HL-60 (cell line): ENCODE measurements around the gene RBM12.

Source experiments
- GABPA ChIP-seq: IDR thresholded peaks from 2 replicates; pipeline ENCODE4 v1.6.1; 2012; ENCODE audit warnings: low read depth
- TF ChIP-seq, protein P1 (sequence below): IDR thresholded peaks from one replicate; pipeline ENCODE4 v1.5.1; 2011; ENCODE audit warnings: low read length, control low read depth, inconsistent platforms; ENCODE audit not compliant: insufficient read depth
- TF ChIP-seq, protein P2 (sequence below): IDR thresholded peaks from 2 replicates; pipeline ENCODE4 v1.6.1; 2012; ENCODE audit warnings: low read depth; ENCODE audit not compliant: insufficient replicate concordance

DNA sequence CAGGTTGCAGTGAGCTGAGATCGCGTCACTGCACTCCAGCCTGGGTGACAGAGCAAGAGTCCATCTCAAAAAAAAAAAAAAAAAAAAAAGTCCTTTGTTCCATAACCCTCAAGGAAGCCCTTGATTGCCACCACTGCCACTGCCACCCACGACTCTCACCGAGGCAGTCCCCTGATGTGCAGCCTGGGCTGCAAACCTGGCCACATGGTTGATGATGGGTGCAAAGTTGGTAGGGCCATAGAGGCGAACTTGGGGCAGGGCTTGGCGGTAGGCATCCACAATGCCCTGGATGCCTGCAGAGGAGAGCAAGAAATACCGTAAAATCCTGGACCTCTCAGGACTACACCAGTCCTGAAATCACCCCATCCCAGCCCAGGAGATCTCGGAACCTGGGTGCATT, 37.6 kb downstream of the RBM12 start:
- TF ChIP-seq, protein P1, sequence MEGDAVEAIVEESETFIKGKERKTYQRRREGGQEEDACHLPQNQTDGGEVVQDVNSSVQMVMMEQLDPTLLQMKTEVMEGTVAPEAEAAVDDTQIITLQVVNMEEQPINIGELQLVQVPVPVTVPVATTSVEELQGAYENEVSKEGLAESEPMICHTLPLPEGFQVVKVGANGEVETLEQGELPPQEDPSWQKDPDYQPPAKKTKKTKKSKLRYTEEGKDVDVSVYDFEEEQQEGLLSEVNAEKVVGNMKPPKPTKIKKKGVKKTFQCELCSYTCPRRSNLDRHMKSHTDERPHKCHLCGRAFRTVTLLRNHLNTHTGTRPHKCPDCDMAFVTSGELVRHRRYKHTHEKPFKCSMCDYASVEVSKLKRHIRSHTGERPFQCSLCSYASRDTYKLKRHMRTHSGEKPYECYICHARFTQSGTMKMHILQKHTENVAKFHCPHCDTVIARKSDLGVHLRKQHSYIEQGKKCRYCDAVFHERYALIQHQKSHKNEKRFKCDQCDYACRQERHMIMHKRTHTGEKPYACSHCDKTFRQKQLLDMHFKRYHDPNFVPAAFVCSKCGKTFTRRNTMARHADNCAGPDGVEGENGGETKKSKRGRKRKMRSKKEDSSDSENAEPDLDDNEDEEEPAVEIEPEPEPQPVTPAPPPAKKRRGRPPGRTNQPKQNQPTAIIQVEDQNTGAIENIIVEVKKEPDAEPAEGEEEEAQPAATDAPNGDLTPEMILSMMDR = no peak
- TF ChIP-seq, protein P2, sequence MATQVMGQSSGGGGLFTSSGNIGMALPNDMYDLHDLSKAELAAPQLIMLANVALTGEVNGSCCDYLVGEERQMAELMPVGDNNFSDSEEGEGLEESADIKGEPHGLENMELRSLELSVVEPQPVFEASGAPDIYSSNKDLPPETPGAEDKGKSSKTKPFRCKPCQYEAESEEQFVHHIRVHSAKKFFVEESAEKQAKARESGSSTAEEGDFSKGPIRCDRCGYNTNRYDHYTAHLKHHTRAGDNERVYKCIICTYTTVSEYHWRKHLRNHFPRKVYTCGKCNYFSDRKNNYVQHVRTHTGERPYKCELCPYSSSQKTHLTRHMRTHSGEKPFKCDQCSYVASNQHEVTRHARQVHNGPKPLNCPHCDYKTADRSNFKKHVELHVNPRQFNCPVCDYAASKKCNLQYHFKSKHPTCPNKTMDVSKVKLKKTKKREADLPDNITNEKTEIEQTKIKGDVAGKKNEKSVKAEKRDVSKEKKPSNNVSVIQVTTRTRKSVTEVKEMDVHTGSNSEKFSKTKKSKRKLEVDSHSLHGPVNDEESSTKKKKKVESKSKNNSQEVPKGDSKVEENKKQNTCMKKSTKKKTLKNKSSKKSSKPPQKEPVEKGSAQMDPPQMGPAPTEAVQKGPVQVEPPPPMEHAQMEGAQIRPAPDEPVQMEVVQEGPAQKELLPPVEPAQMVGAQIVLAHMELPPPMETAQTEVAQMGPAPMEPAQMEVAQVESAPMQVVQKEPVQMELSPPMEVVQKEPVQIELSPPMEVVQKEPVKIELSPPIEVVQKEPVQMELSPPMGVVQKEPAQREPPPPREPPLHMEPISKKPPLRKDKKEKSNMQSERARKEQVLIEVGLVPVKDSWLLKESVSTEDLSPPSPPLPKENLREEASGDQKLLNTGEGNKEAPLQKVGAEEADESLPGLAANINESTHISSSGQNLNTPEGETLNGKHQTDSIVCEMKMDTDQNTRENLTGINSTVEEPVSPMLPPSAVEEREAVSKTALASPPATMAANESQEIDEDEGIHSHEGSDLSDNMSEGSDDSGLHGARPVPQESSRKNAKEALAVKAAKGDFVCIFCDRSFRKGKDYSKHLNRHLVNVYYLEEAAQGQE = no peak
- TF ChIP-seq GABPA = no peak
